ENCODE data around the gene ZNF22.
"Not testable (repeated sequence)": the region's sequence is repeated elsewhere in the genome, so short reads cannot be mapped to it uniquely, and the experiment has no call there.

Gene ZNF22

DNA sequence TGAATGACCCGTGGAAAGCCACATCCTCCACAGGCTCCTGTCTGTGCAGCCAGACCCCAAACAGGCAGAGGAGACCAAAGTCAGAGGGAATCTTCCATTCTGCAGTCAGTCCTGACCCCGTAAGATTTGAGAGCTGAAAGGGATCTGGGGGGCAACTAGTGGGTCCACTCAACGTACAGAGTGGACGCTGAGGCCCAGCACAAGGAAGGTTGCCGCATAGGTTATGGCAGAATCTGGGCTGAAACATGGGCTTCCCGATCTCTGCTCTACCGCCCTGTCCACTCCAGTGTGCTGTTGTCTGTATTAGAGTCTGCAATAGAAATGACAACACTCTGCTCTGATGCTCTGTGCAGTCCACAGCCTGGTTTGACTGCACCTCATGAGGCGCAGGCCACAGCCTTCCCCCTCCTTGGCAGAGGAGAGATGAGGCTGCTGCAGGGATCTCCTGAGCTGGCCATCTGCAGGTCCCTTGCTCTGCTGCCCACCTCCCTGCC lies 7.9 kb upstream of the ZNF22 start:
- no peak for DNase-seq

DNA sequence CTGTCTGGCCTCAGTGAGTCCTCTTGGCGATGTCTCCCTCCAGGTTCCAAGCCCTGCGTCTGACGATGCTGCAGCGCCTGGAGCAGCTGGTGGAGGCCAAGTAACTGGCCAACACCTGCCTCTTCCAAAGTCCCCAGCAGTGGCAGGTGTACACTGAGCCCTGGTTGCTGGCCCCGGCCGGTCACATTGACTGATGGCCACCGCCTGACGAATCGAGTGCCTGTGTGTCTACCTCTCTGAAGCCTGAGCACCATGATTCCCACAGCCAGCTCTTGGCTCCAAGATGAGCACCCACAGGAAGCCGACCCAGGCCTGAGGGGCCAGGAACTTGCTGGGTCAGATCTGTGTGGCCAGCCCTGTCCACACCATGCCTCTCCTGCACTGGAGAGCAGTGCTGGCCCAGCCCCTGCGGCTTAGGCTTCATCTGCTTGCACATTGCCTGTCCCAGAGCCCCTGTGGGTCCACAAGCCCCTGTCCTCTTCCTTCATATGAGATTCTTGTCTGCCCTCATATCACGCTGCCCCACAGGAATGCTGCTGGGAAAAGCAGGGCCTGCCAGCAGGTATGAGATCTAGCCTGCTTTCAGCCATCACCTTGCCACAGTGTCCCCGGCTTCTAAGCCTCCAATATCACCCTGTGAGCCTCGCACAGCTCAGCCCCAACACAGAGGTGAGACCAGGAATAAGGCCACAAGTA lies 7.3 kb upstream of the ZNF22 start:
- peak; percentile 79 for DNase-seq

DNA sequence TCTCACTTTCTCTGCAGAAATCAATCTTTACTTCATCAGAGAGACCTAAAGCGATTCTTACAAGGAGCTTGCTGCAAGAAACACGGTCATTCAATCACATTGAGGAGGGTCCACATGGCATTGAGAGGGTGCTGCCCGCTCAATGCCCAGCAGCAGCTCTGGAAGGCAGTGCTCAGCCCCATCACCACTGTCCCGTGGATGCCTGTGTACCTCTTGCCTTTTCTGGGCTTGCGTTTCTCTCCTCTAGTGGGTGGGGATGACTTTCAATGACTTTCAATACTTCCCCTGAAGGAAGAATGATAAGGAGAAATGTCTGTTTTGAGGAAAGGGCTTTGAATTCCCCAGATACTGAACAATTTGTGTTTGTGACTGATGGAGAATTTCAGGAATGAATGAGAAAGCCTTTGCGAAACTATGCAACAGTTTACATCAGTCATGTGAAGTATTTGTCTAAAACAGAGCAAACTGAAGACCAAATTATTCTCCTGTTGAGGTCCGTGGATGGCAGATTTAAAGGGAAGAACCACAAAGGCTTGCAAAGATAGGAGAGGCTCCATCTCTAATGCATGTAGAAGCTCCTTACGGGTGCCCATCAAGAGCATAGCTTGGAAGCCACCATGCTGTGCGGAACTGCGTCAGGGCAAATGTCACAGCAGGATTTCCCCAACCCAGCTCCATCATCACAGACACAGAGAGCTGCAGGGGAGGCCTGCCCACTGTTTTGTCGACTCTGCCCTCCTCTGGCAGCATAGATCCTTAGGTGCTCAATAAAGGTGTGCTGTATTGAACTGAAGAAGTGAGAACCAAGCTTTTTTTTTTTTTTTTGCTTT lies 6.6 kb upstream of the ZNF22 start:
- no peak for DNase-seq

DNA sequence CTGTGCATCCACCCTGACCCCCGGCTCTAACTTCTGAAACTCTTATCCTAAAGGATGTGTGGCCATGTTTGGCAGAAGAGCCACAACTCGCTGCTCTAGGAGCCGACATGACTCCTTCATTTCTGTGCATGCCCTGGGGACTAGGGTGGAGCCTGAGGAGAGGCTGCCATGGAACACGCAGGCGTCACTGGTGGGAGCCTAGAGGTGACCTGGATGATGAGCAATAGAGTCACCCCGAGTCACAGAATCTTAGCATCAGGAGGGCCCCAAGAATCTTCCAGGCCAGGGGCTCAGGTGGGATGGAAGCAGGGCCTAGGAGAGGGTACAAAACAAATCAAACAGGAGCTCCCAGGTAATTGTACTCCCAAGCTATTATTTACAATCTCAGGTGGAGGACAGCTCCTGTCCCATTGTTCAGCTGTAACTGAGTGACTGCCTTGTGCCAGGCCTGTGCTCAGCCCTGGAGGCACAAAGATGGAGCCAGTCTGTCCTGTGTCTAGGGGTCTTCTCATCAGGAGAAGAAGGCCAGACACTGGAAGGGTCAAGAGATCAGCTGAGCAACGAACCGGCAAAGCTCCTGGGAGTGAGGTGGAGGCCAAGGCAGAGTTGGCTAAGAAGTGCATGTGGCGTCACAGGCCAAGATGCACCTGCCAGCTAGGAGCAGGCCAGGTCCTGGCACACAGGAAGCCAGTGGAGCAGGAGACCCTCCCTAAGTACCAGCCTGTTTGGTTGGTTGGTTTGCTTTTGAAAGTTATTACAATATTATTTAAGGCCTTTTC lies 5.8 kb upstream of the ZNF22 start:
- DNase-seq, result no peak

DNA sequence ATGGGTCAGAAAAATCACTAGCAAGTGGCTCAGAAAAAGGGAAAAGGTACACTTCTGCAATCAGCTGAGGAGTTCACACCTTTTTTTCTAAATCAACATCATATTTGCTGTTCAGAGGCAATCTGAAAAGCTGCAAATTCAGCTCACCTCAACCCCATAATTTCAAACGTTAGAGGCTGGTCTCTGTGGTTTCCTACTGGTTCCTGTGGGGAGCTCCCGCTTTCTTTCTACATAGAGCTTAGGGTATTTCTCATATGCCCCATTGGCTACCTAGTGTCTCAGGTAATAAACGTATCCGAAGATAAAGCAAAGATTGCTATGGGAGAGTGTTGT lies 5.2 kb upstream of the ZNF22 start:
- no peak for DNase-seq

DNA sequence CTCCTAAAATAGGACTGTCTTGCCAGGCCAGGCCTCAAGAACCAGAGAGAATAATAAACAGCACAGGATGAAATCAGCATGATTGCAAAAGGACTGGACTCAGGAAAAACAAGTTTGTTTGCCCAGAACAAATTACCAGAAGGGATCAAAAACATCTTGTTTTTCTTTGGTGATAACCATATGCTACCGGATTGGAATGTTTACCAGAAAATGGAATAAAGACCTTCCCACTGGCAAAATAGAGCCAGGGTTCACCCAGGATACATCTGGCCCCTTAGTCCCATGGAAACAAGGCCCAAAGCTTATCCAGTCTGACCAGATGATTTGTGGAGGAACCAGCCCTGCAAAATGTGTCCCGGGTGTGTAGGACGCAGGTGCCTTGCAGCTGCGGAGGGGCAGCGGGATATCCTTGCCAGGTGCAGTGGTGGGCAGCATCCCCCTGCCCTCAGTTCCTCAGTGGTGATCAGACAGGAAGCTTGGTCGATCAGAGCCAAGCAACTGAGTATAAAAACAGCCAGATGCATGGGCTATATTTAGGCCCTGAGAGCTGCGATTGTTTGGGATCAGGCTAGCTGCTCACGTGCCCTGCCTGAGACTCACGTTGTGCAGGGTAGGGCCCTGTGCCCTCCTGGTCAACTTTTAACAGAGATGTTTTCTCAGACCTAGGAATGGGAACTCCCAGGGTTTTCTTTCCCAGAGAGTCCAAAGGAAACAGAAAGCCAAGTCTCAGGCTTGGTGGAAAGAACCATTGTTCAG lies 4.6 kb upstream of the ZNF22 start:
- no peak for DNase-seq

DNA sequence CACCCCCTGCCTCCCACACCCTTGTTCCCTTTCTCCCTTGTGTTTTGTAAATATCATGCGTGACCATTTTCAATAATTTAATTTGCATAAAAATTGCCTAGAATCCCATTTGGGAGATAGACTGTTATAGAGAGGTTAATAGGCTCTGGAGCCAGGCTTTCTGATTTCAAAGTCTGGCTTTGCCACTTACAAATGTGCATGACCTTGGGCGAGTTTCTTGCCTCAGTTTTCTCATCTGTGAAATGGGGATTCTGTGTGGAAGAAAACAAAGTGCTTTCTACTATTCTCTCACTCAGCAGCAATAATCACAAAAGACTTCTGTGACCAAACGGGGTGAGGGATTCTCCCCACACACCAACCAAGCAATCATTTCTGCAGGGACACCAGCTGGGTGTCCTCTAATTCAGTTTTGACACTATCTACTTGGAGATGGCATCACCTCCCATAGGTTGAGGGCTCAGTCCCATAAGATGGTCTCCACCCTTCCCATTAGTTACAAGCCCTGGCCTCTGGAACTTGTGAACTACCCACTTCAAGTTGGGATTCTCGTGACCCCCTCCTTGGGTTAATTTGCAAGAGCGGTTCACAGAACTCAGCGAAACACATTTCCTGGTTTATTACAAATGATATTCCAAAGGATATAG lies 3.5 kb upstream of the ZNF22 start:
- DNase-seq, result no peak

DNA sequence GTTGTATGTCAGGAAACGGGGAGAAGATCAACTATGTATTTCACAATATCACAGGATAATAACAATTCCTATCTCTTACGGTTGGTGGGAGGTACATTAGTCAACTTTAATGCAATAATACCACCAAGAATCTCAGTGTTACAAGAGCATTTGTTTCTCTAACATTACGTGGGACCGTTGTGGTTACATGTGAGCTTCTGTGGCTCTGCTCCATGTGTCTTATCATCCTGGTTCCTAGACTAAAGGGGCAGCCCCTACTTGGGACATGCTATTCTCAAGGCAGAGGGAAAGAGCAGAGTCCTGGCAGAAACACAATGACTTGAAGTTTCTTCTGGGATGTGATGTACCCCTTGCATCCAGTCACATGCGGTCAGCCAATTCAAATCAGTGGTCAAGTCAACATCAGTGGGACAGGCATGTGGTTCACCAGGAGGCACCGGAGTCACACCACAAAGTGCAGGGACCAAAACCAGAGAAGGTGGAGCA lies 2.5 kb upstream of the ZNF22 start:
- no peak for DNase-seq

DNA sequence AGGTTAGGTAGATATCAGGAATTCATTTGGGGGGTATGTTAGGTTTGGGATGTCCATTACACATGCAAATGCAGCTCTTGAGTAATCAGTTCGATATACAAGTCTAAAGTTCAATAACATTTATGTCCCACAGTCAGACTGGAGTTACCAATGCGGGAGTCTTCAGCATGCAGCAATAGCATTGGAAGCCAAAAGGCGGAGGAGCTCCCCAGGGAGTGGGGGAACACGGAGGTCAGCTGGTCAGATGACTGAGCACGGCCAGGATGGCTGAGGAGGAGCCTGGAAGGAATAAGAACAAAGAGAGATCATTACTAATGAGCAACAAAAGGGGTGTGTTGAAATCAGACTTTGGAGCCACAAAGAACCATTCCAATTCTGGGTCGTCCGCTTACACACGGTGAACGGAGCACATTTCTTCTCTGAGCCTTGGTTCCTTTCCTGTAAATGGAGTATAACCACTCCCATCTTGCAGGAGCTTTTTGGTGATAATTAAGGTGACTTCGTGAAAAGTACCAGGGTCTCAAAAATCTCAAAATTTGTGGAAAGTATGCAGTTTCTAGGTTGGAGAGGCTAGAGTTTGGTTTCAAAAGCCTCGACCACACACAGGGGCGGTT lies 478 bp upstream of the ZNF22 start:
- DNase-seq, result peak; percentile 51

DNA sequence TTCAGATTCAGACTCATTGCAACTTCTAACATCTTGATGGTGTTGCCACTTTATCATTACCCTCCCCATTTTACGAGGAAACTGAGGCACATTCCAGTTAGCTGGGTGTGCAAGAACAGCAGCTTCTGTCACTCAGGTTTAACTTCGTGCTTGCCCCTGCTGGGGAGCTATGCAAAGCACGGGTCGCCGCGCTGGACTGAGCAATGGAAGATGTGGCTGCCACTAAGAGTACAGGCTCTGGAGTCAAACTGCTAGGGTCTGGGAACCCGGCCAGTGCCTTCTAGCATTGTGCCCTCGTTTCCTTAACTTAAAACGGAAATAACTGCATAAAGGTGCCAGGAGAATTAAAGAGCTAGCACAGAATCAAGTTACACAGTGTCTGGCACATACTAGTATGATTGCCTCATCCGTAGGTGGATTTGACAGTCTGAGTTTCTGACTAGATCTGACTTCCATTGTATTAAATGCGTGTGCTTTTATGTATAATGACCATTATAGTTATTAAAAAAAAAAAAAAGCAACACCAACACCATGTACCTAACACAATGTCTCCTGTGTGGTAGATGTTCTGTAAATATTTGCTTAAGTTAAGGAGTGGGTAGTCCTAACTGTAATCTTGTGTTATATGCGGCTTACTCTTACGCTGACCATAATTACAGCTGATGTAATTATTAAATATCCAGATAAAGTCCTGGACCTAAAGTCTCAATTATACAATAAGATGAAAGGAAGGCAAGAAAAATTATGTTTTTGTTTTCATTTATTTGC lies 842 bp downstream of the ZNF22 start:
- DNase-seq, result peak; percentile 80

DNA sequence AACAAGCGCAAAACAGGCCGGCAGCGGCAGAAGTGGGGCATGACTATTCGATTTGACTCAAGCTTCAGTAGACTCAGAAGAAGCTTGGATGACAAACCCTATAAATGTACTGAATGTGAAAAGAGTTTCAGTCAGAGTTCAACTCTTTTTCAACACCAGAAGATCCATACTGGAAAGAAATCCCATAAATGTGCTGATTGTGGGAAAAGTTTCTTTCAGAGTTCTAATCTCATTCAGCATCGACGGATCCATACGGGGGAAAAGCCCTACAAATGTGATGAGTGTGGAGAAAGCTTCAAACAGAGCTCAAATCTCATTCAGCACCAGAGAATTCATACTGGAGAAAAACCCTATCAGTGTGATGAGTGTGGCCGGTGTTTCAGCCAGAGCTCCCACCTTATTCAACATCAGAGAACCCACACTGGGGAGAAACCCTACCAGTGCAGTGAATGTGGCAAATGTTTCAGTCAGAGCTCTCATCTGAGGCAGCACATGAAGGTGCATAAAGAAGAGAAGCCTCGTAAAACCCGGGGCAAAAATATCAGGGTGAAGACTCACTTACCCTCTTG lies 2.8 kb downstream of the ZNF22 start:
- DNase-seq, result no peak

DNA sequence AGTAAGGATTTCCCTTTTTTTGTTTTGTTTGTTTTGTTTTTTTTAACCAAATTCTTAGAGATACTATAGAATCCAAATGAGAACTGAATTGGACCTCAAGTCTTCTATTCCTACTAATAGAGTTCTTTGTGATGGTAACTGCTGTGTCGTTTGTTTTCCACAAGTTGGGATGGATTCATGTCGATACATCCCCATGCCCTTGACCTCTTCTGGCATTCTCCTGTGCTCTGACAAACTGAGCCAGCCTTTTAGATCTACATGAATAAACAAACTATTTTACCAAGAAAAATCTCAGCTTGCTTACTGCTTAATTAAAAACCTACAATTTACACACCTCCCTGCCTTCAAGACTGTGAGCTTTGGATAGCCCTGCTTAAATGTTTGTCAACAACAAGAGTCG lies 3.9 kb downstream of the ZNF22 start:
- DNase-seq, result no peak

DNA sequence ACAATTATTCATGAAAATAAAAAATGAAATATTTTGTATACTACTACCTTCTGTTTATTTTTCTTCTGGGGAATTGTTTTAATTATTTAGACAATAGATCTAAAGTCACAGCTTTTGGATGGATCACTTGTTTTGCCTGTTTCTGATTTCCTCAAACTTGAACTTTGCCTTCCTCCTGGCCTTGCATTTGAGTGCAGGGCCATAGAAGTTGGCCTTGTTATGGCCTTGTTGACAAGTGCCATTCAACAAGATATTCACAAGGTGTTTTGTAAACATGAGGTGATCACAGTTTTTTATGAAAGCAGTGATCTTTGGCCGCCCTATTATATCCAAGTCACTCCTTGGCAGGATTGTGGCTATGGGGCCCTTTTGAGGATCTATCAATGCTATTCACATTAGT lies 4.6 kb downstream of the ZNF22 start:
- no peak for DNase-seq

DNA sequence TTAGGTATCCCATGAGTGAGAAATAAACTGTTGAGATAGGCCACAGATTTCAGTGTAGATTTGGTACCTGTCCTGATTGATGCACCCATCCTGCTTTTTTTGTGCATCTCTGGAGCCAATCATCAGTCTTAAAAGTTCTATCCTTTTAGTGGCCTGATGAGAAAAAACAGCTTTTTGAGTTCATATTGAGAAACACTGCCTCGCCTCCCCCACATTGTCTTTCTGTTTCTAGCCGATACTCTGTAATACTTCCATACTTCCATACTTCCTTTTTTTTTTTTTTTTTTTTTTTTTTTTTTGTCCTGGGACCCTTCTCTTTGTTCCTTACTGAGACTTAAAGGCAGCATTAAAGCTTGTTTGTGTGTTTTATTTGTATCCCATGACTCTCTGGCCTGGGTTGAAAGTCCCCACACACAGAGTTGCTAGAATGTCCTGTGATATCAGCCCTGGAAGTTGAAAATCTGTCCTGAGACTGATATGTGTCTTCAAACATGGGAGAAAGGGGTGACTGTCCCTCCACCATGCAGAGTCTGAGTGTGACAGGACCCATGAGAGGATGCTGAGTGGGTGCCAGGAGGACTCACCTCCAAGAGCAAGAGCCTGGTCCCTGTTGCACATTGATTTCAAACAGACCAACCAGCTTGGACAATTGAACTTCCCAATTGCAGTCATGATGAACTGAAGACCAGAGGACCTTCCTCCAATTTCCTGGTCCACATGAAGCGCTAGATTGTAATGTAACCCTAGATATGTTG lies 5.7 kb downstream of the ZNF22 start:
- DNase-seq, result no peak

DNA sequence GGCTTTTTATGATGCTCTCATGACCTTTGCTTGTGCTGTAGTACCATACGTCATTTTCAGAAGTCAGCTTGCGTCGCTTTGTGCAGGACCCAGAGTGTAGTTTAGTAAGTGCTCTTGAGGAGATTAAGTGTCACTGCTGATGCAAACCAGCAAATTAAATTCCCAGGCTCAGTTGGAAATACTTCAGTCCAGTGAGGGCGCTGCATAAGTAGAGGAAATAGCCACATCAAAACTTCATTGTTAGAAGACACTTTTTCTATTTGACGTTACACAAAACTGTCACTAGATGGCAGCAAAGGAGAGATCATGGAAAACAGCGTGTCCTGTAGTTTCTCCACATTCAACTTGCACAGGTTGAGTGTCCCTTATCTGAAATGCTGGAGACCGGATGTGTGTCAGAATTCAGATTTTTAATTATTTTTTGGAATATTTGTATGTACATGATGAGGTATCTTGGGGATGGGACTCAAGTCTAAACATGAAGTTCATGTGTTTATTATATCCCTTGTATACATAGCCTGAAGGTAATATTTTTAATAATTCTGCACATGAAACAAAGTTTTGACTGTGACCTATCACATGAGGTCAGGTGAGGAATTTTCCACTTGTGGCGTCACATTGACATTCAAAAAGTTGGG lies 7.9 kb downstream of the ZNF22 start:
- DNase-seq, result peak; percentile 97

DNA sequence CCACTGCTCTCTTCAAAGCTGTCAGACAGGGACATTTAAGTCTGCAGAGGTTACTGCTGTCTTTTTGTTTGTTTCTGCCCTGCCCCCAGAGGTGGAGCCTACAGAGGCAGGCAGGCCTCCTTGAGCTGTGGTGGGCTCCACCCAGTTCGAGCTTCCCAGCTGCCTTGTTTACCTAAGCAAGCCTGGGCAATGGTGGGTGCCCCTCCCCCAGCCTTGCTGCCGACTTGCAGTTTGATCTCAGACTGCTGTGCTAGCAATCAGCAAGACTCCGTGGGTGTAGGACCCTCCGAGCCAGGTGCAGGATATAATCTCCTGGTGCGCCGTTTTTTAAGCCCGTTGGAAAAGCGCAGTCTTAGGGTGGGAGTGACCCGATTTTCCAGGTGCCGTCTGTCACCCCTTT lies 13.8 kb downstream of the ZNF22 start:
- not testable (repeated sequence) for DNase-seq

DNA sequence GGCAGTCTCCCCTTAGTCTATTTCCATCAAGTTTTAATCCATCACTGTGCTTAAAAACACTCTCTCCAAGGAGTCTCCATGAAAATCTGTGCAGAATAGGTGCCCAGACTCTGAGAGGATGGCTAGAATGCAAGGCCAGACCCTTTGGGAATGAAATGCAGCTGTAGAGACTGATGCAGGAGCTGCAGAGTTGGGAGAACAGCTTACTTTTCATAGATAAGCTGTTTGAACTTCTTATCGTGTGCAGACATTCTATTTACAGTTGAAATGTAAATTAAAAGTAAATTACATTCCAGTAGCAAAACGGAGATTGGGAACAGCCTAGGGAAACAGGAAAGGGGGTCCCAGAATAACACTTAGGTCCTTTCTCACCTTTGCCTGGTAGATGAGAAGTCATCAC lies 14.9 kb downstream of the ZNF22 start:
- DNase-seq, result no peak

DNA sequence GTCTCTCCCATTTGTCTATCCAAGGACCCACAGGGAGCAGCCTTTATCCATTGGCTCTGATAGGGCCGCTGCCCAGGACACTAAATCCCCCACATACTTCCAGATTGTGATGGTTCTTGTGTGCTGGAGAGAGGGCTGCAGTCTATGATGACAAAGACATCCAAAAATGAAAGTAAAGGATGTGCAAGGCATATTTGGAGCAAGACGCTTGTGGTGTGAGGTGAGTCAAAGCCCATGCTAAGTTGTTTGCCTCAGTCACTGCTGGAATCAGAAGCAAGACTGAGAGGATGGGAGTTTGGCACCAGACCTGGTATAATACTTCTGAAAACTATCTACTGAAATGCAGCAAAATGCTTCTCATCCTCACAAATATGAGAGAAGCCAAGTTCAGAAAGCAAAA lies 22.7 kb downstream of the ZNF22 start:
- no peak for DNase-seq

DNA sequence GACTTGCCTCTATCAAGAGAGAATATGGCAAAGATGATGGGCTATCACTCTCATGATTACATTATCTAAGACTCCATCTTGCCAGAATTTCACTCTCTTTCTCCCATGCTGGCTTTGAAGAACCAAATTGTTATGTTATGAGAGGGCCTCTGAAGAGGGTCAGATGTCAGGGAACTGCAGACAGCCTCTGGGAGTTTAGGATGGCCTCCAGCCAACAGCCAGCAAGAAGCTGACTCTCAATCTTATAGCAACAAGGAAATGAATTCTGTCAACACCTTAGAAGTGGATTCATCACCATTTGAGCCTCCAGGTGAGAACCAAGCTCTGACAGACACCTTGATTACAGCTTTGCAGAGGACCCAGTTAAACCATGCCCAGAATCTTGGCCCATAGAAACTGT lies 33.6 kb downstream of the ZNF22 start:
- peak; percentile 15 for DNase-seq

Measured in DMS53 (cell line).